ENCODE measurements around the gene OAT.
"Not testable (repeated sequence)": the region's sequence is repeated elsewhere in the genome, so short reads cannot be mapped to it uniquely, and the experiment has no call there.

OAT gene

GRCh38 chr10:124370426-124370825 is 48.3 kb downstream of the OAT start:
- peaks cover 3% of the 10 kb centered on the region for H3K4me1 ChIP-seq (ENCODE audit: control insufficient read depth, insufficient read depth, low read length)
- no peaks in the 10 kb centered on the region for H3K36me3 ChIP-seq (ENCODE audit: control insufficient read depth, insufficient read depth, low read length)
- no peaks in the 10 kb centered on the region for H3K9me3 ChIP-seq (ENCODE audit: control insufficient read depth, insufficient read depth, low read length)
- no peak overlapping the region for H3K9ac ChIP-seq (ENCODE audit: low read depth, low read length)
- H3K27me3 ChIP-seq (ENCODE audit: control insufficient read depth, insufficient read depth, low read length), result no peaks in the 10 kb centered on the region
- no peak overlapping the region for H3K4me3 ChIP-seq (ENCODE audit: low read depth, low read length)

GRCh38 chr10:124369986-124370385 is 48.7 kb downstream of the OAT start:
- no peaks in the 10 kb centered on the region for H3K9me3 ChIP-seq (ENCODE audit: control insufficient read depth, insufficient read depth, low read length)
- H3K36me3 ChIP-seq (ENCODE audit: control insufficient read depth, insufficient read depth, low read length), result no peaks in the 10 kb centered on the region
- no peaks in the 10 kb centered on the region for H3K27me3 ChIP-seq (ENCODE audit: control insufficient read depth, insufficient read depth, low read length)
- peaks cover 3% of the 10 kb centered on the region for H3K4me1 ChIP-seq (ENCODE audit: control insufficient read depth, insufficient read depth, low read length)
- H3K9ac ChIP-seq (ENCODE audit: low read depth, low read length), result no peak overlapping the region
- H3K4me3 ChIP-seq (ENCODE audit: low read depth, low read length), result no peak overlapping the region

GRCh38 chr10:124369533-124369932 is 49.2 kb downstream of the OAT start:
- H3K9me3 ChIP-seq (ENCODE audit: control insufficient read depth, insufficient read depth, low read length); H3K4me1 ChIP-seq (ENCODE audit: control insufficient read depth, insufficient read depth, low read length); H3K27me3 ChIP-seq (ENCODE audit: control insufficient read depth, insufficient read depth, low read length); H3K9ac ChIP-seq (ENCODE audit: low read depth, low read length); H3K36me3 ChIP-seq (ENCODE audit: control insufficient read depth, insufficient read depth, low read length); H3K4me3 ChIP-seq (ENCODE audit: low read depth, low read length): not testable (repeated sequence)

GRCh38 chr10:124369066-124369465 is 49.7 kb downstream of the OAT start:
- Histone ChIP-seq H3K4me3 (ENCODE audit: low read depth, low read length) (no peak overlapping the region), H3K4me1 (ENCODE audit: control insufficient read depth, insufficient read depth, low read length) (no peaks in the 10 kb centered on the region), H3K9me3 (ENCODE audit: control insufficient read depth, insufficient read depth, low read length) (no peaks in the 10 kb centered on the region), H3K9ac (ENCODE audit: low read depth, low read length) (no peak overlapping the region), H3K27me3 (ENCODE audit: control insufficient read depth, insufficient read depth, low read length) (no peaks in the 10 kb centered on the region), H3K36me3 (ENCODE audit: control insufficient read depth, insufficient read depth, low read length) (no peaks in the 10 kb centered on the region)

- Histone ChIP-seq H3K4me1 (ENCODE audit: control insufficient read depth, insufficient read depth, low read length) (no peaks in the 10 kb centered on the region), H3K4me3 (ENCODE audit: low read depth, low read length) (no peak overlapping the region), H3K36me3 (ENCODE audit: control insufficient read depth, insufficient read depth, low read length) (no peaks in the 10 kb centered on the region)
Measured at GRCh38 chr10:124367936-124368335, 50.8 kb downstream of the OAT start.

GRCh38 chr10:124367414-124367813 is 51.3 kb downstream of the OAT start:
- no peak overlapping the region for H3K4me3 ChIP-seq (ENCODE audit: low read depth, low read length)
- H3K9me3 ChIP-seq (ENCODE audit: control insufficient read depth, insufficient read depth, low read length), result no peaks in the 10 kb centered on the region
- peaks cover 1% of the 10 kb centered on the region for H3K4me1 ChIP-seq (ENCODE audit: control insufficient read depth, insufficient read depth, low read length)
- no peaks in the 10 kb centered on the region for H3K36me3 ChIP-seq (ENCODE audit: control insufficient read depth, insufficient read depth, low read length)
- H3K9ac ChIP-seq (ENCODE audit: low read depth, low read length), result no peak overlapping the region
- H3K27me3 ChIP-seq (ENCODE audit: control insufficient read depth, insufficient read depth, low read length), result no peaks in the 10 kb centered on the region

More at GRCh38 chr10:124367936-124368335, 50.8 kb downstream of the OAT start:
- no peaks in the 10 kb centered on the region for H3K9me3 ChIP-seq (ENCODE audit: control insufficient read depth, insufficient read depth, low read length)
- H3K27me3 ChIP-seq (ENCODE audit: control insufficient read depth, insufficient read depth, low read length), result no peaks in the 10 kb centered on the region
- H3K9ac ChIP-seq (ENCODE audit: low read depth, low read length), result no peak overlapping the region

- Histone ChIP-seq H3K4me1 (ENCODE audit: control insufficient read depth, insufficient read depth, low read length) (peaks cover 3% of the 10 kb centered on the region), H3K4me3 (ENCODE audit: low read depth, low read length) (no peak overlapping the region), H3K9ac (ENCODE audit: low read depth, low read length) (no peak overlapping the region)
Measured at GRCh38 chr10:124366825-124367224, 51.9 kb downstream of the OAT start.

GRCh38 chr10:124366343-124366742 is 52.4 kb downstream of the OAT start:
- H3K9ac ChIP-seq (ENCODE audit: low read depth, low read length), result no peak overlapping the region
- H3K27me3 ChIP-seq (ENCODE audit: control insufficient read depth, insufficient read depth, low read length), result no peaks in the 10 kb centered on the region
- H3K36me3 ChIP-seq (ENCODE audit: control insufficient read depth, insufficient read depth, low read length), result no peaks in the 10 kb centered on the region
- H3K4me1 ChIP-seq (ENCODE audit: control insufficient read depth, insufficient read depth, low read length), result peaks cover 3% of the 10 kb centered on the region
- no peak overlapping the region for H3K4me3 ChIP-seq (ENCODE audit: low read depth, low read length)
- H3K9me3 ChIP-seq (ENCODE audit: control insufficient read depth, insufficient read depth, low read length), result no peaks in the 10 kb centered on the region

More at GRCh38 chr10:124366825-124367224, 51.9 kb downstream of the OAT start:
- H3K9me3 ChIP-seq (ENCODE audit: control insufficient read depth, insufficient read depth, low read length), result no peaks in the 10 kb centered on the region
- H3K27me3 ChIP-seq (ENCODE audit: control insufficient read depth, insufficient read depth, low read length), result no peaks in the 10 kb centered on the region
- no peaks in the 10 kb centered on the region for H3K36me3 ChIP-seq (ENCODE audit: control insufficient read depth, insufficient read depth, low read length)

GRCh38 chr10:124364674-124365073 is 54.0 kb downstream of the OAT start:
- Histone ChIP-seq H3K9ac (ENCODE audit: low read depth, low read length) (no peak overlapping the region), H3K27me3 (ENCODE audit: control insufficient read depth, insufficient read depth, low read length) (no peaks in the 10 kb centered on the region), H3K36me3 (ENCODE audit: control insufficient read depth, insufficient read depth, low read length) (no peaks in the 10 kb centered on the region), H3K4me1 (ENCODE audit: control insufficient read depth, insufficient read depth, low read length) (peaks cover 3% of the 10 kb centered on the region), H3K9me3 (ENCODE audit: control insufficient read depth, insufficient read depth, low read length) (no peaks in the 10 kb centered on the region), H3K4me3 (ENCODE audit: low read depth, low read length) (no peak overlapping the region)

- no peaks in the 10 kb centered on the region for H3K27me3 ChIP-seq (ENCODE audit: control insufficient read depth, insufficient read depth, low read length)
- H3K4me1 ChIP-seq (ENCODE audit: control insufficient read depth, insufficient read depth, low read length), result peaks cover 3% of the 10 kb centered on the region
- H3K9ac ChIP-seq (ENCODE audit: low read depth, low read length), result no peak overlapping the region
- no peaks in the 10 kb centered on the region for H3K9me3 ChIP-seq (ENCODE audit: control insufficient read depth, insufficient read depth, low read length)
- no peaks in the 10 kb centered on the region for H3K36me3 ChIP-seq (ENCODE audit: control insufficient read depth, insufficient read depth, low read length)
- H3K4me3 ChIP-seq (ENCODE audit: low read depth, low read length), result no peak overlapping the region
Measured at GRCh38 chr10:124362568-124362967, 56.2 kb downstream of the OAT start.

GRCh38 chr10:124359336-124359832 is 59.3 kb downstream of the OAT start:
- Histone ChIP-seq H3K27me3 (ENCODE audit: control insufficient read depth, insufficient read depth, low read length) (peaks cover 3% of the 10 kb centered on the region), H3K9me3 (ENCODE audit: control insufficient read depth, insufficient read depth, low read length) (no peaks in the 10 kb centered on the region), H3K4me1 (ENCODE audit: control insufficient read depth, insufficient read depth, low read length) (peaks cover 3% of the 10 kb centered on the region), H3K36me3 (ENCODE audit: control insufficient read depth, insufficient read depth, low read length) (no peaks in the 10 kb centered on the region), H3K4me3 (ENCODE audit: low read depth, low read length) (no peak overlapping the region), H3K9ac (ENCODE audit: low read depth, low read length) (no peak overlapping the region)

GRCh38 chr10:124357561-124357885 is 61.2 kb downstream of the OAT start:
- no peak overlapping the region for H3K9ac ChIP-seq (ENCODE audit: low read depth, low read length)
- H3K4me1 ChIP-seq (ENCODE audit: control insufficient read depth, insufficient read depth, low read length), result peaks cover 3% of the 10 kb centered on the region

More at GRCh38 chr10:124357561-124357885, 61.2 kb downstream of the OAT start:
- H3K36me3 ChIP-seq (ENCODE audit: control insufficient read depth, insufficient read depth, low read length), result no peaks in the 10 kb centered on the region
- no peak overlapping the region for H3K4me3 ChIP-seq (ENCODE audit: low read depth, low read length)
- peaks cover 6% of the 10 kb centered on the region for H3K27me3 ChIP-seq (ENCODE audit: control insufficient read depth, insufficient read depth, low read length)
- H3K9me3 ChIP-seq (ENCODE audit: control insufficient read depth, insufficient read depth, low read length), result no peaks in the 10 kb centered on the region
